SK-N-SH (cell line): Measurements from ENCODE around the gene TCF7L2. TPM values are rescaled to one million over a fixed set of nuclear protein-coding genes. Genes with fewer than 3 reads are reported as not detected.
A peak's percentile ranks its signal among the peaks of the same experiment; 100 is the strongest.

Experiments used
- CTCF ChIA-PET: fragments of 300-600, 350-600 bp; formaldehyde crosslinking; extraction: SDS; loops from one replicate; lab custom pipeline; 2021; lab: Yijun Ruan, JAX
- POLR2A ChIA-PET: fragments of 350-600 bp; sonication (Branson Sonifier 250); formaldehyde crosslinking; extraction: SDS; loops from one replicate; lab custom pipeline; 2020; ENCODE audit warnings: antibody characterized with exemption, inconsistent platforms; lab: Yijun Ruan, JAX
- DNase-seq: peaks from one replicate; pipeline ENCODE4 v3.0.0; 2012
- H2AFZ ChIP-seq: fragments of 200-600 bp; sonication (generic); 2 replicates; pipeline ENCODE4 v1.8.1; 2016; ENCODE audit warnings: antibody characterized with exemption, mild to moderate bottlenecking, low read depth
- H3F3A ChIP-seq: fragments of 200-600 bp; sonication (generic); replicated peaks from 2 replicates; pipeline ENCODE3; 2016; ENCODE audit warnings: antibody characterized with exemption, mild to moderate bottlenecking; ENCODE audit not compliant: insufficient read depth
- H3K27ac ChIP-seq, 2 experiments: fragments of 200-500 bp in 1 of 2; fragments of 200-600 bp in 1 of 2; sonication (Bioruptor generic) in 1 of 2; sonication (generic), shearing (Covaris generic) in 1 of 2; 2 replicates each; pipeline versions ENCODE4 v1.5.1 to v1.6.1; 2014 to 2016; ENCODE audit warnings: low read depth in 2 of 2, inconsistent platforms in 1 of 2, low read length in 1 of 2, mild to moderate bottlenecking in 1 of 2, mixed read lengths in 1 of 2
- H3K27me3 ChIP-seq: fragments of 200-600 bp; sonication (generic), shearing (Covaris generic); 2 replicates; pipeline ENCODE4 v1.6.1; 2016; ENCODE audit warnings: mixed run types; ENCODE audit not compliant: insufficient read depth
- H3K36me3 ChIP-seq, 2 experiments: fragments of 200-500 bp in 1 of 2; fragments of 200-600 bp in 1 of 2; sonication (Bioruptor generic) in 1 of 2; sonication (generic) in 1 of 2; replicated peaks in 1 of 2; 2 replicates each; pipeline versions ENCODE3 to v1.5.1; 2014 to 2016; ENCODE audit warnings: low read length in 1 of 2, mild to moderate bottlenecking in 1 of 2; ENCODE audit not compliant: insufficient read depth in 2 of 2, control insufficient read depth in 1 of 2
- H3K4me1 ChIP-seq, 2 experiments: fragments of 200-500 bp in 1 of 2; fragments of 200-600 bp in 1 of 2; sonication (Bioruptor generic) in 1 of 2; sonication (generic), shearing (Covaris generic) in 1 of 2; 2 replicates each; pipeline versions ENCODE4 v1.5.1 to v1.6.1; 2014 to 2016; ENCODE audit warnings: low read depth in 1 of 2, low read length in 1 of 2, mixed run types in 1 of 2; ENCODE audit not compliant: insufficient read depth in 2 of 2, control insufficient read depth in 1 of 2
- H3K4me2 ChIP-seq: fragments of 200-600 bp; sonication (generic), shearing (Covaris generic); 2 replicates; pipeline ENCODE4 v1.6.1; 2017; ENCODE audit warnings: mixed run types
- H3K4me3 ChIP-seq, 2 experiments: fragments of 200-500 bp in 1 of 2; fragments of 200-600 bp in 1 of 2; sonication (Bioruptor generic) in 1 of 2; sonication (generic), shearing (Covaris generic) in 1 of 2; 2 replicates each; pipeline versions ENCODE4 v1.5.1 to v1.8.1; 2014 to 2016; ENCODE audit warnings: low read depth in 2 of 2, inconsistent platforms in 1 of 2, low read length in 1 of 2, mild to moderate bottlenecking in 1 of 2, mixed read lengths in 1 of 2, moderate library complexity in 1 of 2
- H3K79me2 ChIP-seq: fragments of 200-600 bp; sonication (generic); 2 replicates; pipeline ENCODE4 v1.8.1; 2017; ENCODE audit warnings: mild to moderate bottlenecking; ENCODE audit not compliant: insufficient read depth
- H3K9ac ChIP-seq: fragments of 200-600 bp; sonication (generic); 2 replicates; pipeline ENCODE4 v1.6.1; 2017; ENCODE audit warnings: mixed run types
- H3K9me2 ChIP-seq: fragments of 200-600 bp; sonication (generic); 2 replicates; pipeline ENCODE4 v1.6.1; 2017; ENCODE audit warnings: mixed run types
- H3K9me3 ChIP-seq: fragments of 200-600 bp; sonication (generic); 2 replicates; pipeline ENCODE4 v1.6.1; 2017; ENCODE audit warnings: mixed run types, mild to moderate bottlenecking, moderate library complexity
- H4K20me1 ChIP-seq: fragments of 200-600 bp; sonication (generic); 2 replicates; pipeline ENCODE4 v1.6.1; 2017; ENCODE audit warnings: mild to moderate bottlenecking, mixed run types; ENCODE audit not compliant: insufficient read depth
- CHD2 ChIP-seq: fragments of 150-350 bp; IDR thresholded peaks from 2 replicates; pipeline ENCODE4 v1.6.1; 2018; ENCODE audit warnings: low read length; ENCODE audit not compliant: partially characterized antibody
- CTCF ChIP-seq: fragments of 200-600 bp; sonication (generic); IDR thresholded peaks from 2 replicates; pipeline ENCODE4 v1.6.1; 2017; ENCODE audit warnings: antibody characterized with exemption, mild to moderate bottlenecking, moderate library complexity
- EP300 ChIP-seq, 2 experiments: IDR thresholded peaks; 2 replicates each; pipeline versions ENCODE4 v1.4.0 to v1.6.1; 2012; ENCODE audit warnings: borderline replicate concordance in 1 of 2, low read depth in 1 of 2, low read length in 1 of 2
- EZH2phosphoT487 ChIP-seq: fragments of 200-600 bp; sonication (generic); IDR thresholded peaks from 2 replicates; pipeline ENCODE4 v1.6.1; 2017; ENCODE audit warnings: low read depth, mixed run types, mild to moderate bottlenecking, antibody characterized with exemption, moderate library complexity, borderline replicate concordance
- GATA2 ChIP-seq: sonication (generic); formaldehyde crosslinking; IDR thresholded peaks from 2 replicates; pipeline ENCODE4 v1.5.0; 2020; ENCODE audit warnings: mild to moderate bottlenecking, missing genetic modification reagents
- JUND ChIP-seq: IDR thresholded peaks from 2 replicates; pipeline ENCODE4 v1.4.0; 2012
- MAX ChIP-seq: IDR thresholded peaks from 2 replicates; pipeline ENCODE4 v1.4.0; 2012; ENCODE audit warnings: low read depth
- NFIC ChIP-seq: IDR thresholded peaks from 2 replicates; pipeline ENCODE4 v1.4.0; 2012; ENCODE audit warnings: borderline replicate concordance
- RAD21 ChIP-seq: IDR thresholded peaks from 2 replicates; pipeline ENCODE4 v1.6.1; 2012; ENCODE audit warnings: mild to moderate bottlenecking, low read length
- RCOR1 ChIP-seq: fragments of 150-350 bp; IDR thresholded peaks from 2 replicates; pipeline ENCODE4 v1.6.1; 2017; ENCODE audit warnings: antibody characterized with exemption, low read length
- RFX5 ChIP-seq: IDR thresholded peaks from 2 replicates; pipeline ENCODE4 v1.6.1; 2012; ENCODE audit warnings: mild to moderate bottlenecking, improper control_type of control experiment, low read length
- SMC3 ChIP-seq: IDR thresholded peaks from 2 replicates; pipeline ENCODE4 v1.6.1; 2012; ENCODE audit warnings: low read depth, low read length, improper control_type of control experiment
- YY1 ChIP-seq: IDR thresholded peaks from 2 replicates; pipeline ENCODE4 v1.4.0; 2012; ENCODE audit warnings: low read depth, mild to moderate bottlenecking
- ZBTB33 ChIP-seq: IDR thresholded peaks from 2 replicates; pipeline ENCODE4 v1.4.0; 2012; ENCODE audit warnings: low read depth, borderline replicate concordance
- WGBS: methylation state at CpG from one replicate; pipeline ENCODE4 v1.1.6; 2017; ENCODE audit warnings: low lambda C conversion rate; 5-methylcytosine and 5-hydroxymethylcytosine counted together
- polyA plus RNA-seq, 3 experiments: library from polyadenylated mRNA; depleted of rRNA; stranded (reverse); fragments of >200 nt; gene quantifications; 2 replicates each; pipeline ENCODE4 v1.2.3, GENCODE V29; 2012

TCF7L2 gene
- polyA plus RNA-seq, 1 of the 3 experiments (the other 2 are of a cell fraction): 10.2 TPM

GRCh38 chr10:113056441-113057021 is 106.5 kb downstream of the TCF7L2 start (continued):
- 0 out of 2 replicates have a peak, but pooled peaks have one; percentile 30 for TF ChIP-seq ZBTB33
- peak; percentile 12; the same call in 1 of the 2 replicates for TF ChIP-seq MAX
- TF ChIP-seq GATA2 (CRISPR knock-in tag): no peak
- TF ChIP-seq RFX5: no peak
- TF ChIP-seq EP300 (IDR thresholded peaks at IDR 0.05; ENCODE audit: borderline replicate concordance in 1 of 2, low read depth in 1 of 2, low read length in 1 of 2): peak in 1 of 2 experiments; percentile 58; a peak in 2 of 4 replicates
- no peak for TF ChIP-seq NFIC
- TF ChIP-seq CTCF: no peak
- peak; percentile 44; the same call in 1 of the 2 replicates for TF ChIP-seq JUND
- TF ChIP-seq RCOR1: no peak
- no peak for TF ChIP-seq RAD21
- no peak for TF ChIP-seq CHD2
- no peak for TF ChIP-seq EZH2phosphoT487

GRCh38 chr10:113057948-113058522 is 108.0 kb downstream of the TCF7L2 start:
- Histone ChIP-seq H3K9ac (peak overlapping the region; percentile 44; the same call in 1 of the 2 replicates), H3K4me3 (peak overlapping the region in 1 of 2 experiments; percentile 54; a peak in 1 of 4 replicates), H2AFZ (peak overlapping the region; percentile 26; the same call in 1 of the 2 replicates), H3K36me3 (no peaks in the 10 kb centered on the region), H3K27ac (peak overlapping the region; percentile 68 to 85), H3K4me2 (peak overlapping the region; percentile 78), H3K9me2 (no peaks in the 10 kb centered on the region), H3F3A (peaks cover 27% of the 10 kb centered on the region), H3K9me3 (no peaks in the 10 kb centered on the region), H3K4me1 (peaks cover 38 to 62% of the 10 kb centered on the region in 2 experiments), H3K27me3 (no peaks in the 10 kb centered on the region), H3K79me2 (peaks cover 39% of the 10 kb centered on the region; the same call in 1 of the 2 replicates), H4K20me1 (no peaks in the 10 kb centered on the region)
- 50% methylated on average over 6 of the region's 6 CpGs for WGBS
- DNase-seq: no peak
- CTCF ChIA-PET: interaction anchor here (1.1 to 1.5 kb wide), 2 partner anchors 8 to 327 kb away, joined by 3 to 7 read pairs; no protein-coding TSS in a partner anchor
- POLR2A ChIA-PET: no interaction called here
- TF ChIP-seq YY1 (0 out of 2 replicates have a peak, but pooled peaks have one; percentile 14), SMC3 (no peak)
